ENCODE measurements around the gene CDHR1.

DNA sequence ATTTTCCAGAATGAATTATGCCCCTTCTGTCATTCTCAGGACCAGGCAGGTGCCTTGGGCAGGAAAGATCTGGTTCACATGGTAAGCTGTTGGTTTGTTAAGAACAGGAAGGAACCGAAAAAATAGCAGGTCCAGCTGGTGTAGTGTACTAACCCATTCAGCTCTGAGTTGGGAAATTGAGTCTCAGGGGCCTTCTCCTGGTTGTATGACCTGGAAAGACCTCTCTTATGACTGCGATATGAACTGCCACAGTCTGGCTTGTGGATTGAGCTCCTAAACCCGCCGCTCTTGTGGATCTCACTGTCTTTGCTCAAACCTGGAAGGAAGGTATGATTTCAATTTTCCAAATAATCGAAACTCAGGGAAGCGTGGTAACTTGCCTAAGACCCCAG is 42.5 kb downstream of the CDHR1 start:
- TF ChIP-seq RAD21 (IDR thresholded peaks at IDR 0.05; ENCODE audit: insufficient read depth, low read depth, low read length) (no peak), CBFB (IDR thresholded peaks at IDR 0.05; ENCODE audit: low read depth) (no peak), FOXK2 (IDR thresholded peaks at IDR 0.05) (no peak), POLR2A (IDR thresholded peaks at IDR 0.05; ENCODE audit: low read depth, low read length) (no peak), FOS (IDR thresholded peaks at IDR 0.05; ENCODE audit: borderline replicate concordance, extremely low read depth, insufficient read length) (no peak), ESRRA (IDR thresholded peaks at IDR 0.05; ENCODE audit: low read length) (no peak), WRNIP1 (IDR thresholded peaks at IDR 0.05; ENCODE audit: borderline replicate concordance, low read depth, low read length) (no peak), EZH2 (IDR thresholded peaks at IDR 0.05; ENCODE audit: borderline replicate concordance, control insufficient read depth, low read depth, low read length) (no peak), ZNF384 (IDR thresholded peaks at IDR 0.05; ENCODE audit: borderline replicate concordance, low read depth, low read length) (no peak), STAT1 (conservative IDR thresholded peaks at IDR 0.05) (no peak), SUPT20H (IDR thresholded peaks at IDR 0.05; ENCODE audit: borderline replicate concordance, control insufficient read depth, low read depth, low read length) (no peak)
- TF ChIP-seq, protein P1, sequence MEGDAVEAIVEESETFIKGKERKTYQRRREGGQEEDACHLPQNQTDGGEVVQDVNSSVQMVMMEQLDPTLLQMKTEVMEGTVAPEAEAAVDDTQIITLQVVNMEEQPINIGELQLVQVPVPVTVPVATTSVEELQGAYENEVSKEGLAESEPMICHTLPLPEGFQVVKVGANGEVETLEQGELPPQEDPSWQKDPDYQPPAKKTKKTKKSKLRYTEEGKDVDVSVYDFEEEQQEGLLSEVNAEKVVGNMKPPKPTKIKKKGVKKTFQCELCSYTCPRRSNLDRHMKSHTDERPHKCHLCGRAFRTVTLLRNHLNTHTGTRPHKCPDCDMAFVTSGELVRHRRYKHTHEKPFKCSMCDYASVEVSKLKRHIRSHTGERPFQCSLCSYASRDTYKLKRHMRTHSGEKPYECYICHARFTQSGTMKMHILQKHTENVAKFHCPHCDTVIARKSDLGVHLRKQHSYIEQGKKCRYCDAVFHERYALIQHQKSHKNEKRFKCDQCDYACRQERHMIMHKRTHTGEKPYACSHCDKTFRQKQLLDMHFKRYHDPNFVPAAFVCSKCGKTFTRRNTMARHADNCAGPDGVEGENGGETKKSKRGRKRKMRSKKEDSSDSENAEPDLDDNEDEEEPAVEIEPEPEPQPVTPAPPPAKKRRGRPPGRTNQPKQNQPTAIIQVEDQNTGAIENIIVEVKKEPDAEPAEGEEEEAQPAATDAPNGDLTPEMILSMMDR (IDR thresholded peaks at IDR 0.05 in 2 of 3, conservative IDR thresholded peaks at IDR 0.05 in 1 of 3; ENCODE audit: control insufficient read depth in 2 of 3, extremely low read depth in 1 of 3, insufficient read depth in 1 of 3, low read depth in 3 of 3, low read length in 3 of 3): no peak
- TF ChIP-seq, protein P2, sequence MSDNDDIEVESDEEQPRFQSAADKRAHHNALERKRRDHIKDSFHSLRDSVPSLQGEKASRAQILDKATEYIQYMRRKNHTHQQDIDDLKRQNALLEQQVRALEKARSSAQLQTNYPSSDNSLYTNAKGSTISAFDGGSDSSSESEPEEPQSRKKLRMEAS (IDR thresholded peaks at IDR 0.05; ENCODE audit: low read depth, low read length): no peak
